Rectal smooth muscle tissue (tissue), 1 donor: ENCODE data around the gene PLA2G2E.
"Not testable (repeated sequence)": the region's sequence is repeated elsewhere in the genome, so short reads cannot be mapped to it uniquely, and the experiment has no call there.

Experiments
- H3K27ac ChIP-seq: one replicate; pipeline ENCODE4 v1.7.0; 2013; ENCODE audit warnings: low read depth, low read length, inconsistent platforms
- H3K27me3 ChIP-seq: one replicate; pipeline ENCODE4 v1.7.0; 2013; ENCODE audit warnings: low read length; ENCODE audit not compliant: control insufficient read depth, insufficient read depth
- H3K36me3 ChIP-seq: one replicate; pipeline ENCODE4 v1.7.0; 2013; ENCODE audit warnings: low read length; ENCODE audit not compliant: control insufficient read depth, insufficient read depth
- H3K4me1 ChIP-seq: one replicate; pipeline ENCODE4 v1.7.0; 2013; ENCODE audit warnings: low read length; ENCODE audit not compliant: control insufficient read depth, insufficient read depth
- H3K4me3 ChIP-seq: one replicate; pipeline ENCODE4 v1.7.0; 2013; ENCODE audit warnings: low read length
- H3K9ac ChIP-seq: one replicate; pipeline ENCODE4 v1.7.0; 2013; ENCODE audit warnings: low read length

The PLA2G2E gene

DNA sequence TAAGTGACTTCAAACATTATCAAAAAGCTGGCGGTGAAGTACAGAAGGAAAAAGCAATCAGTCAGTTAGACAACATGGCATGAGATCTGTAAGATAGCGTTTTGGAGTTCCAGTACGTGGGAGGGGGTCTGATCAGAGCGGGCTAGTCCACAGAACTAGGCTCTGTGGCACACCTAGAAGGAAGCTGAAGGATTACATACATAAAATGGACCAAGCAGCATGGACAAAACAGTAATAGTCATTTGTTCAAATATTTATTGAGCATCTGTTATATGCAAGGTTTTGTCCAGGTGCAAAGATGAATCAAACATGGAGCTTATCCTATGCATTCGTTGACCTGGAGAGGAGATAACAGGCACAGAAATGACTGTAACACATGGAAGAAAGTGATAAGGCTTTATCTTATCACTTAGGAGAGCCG, 22.9 kb upstream of the PLA2G2E start:
- H3K4me3 ChIP-seq, result no peak overlapping the region
- no peak overlapping the region for H3K27ac ChIP-seq
- H3K9ac ChIP-seq, result no peak overlapping the region
- H3K36me3 ChIP-seq, result no peaks in the 10 kb centered on the region
- H3K27me3 ChIP-seq, result no peaks in the 10 kb centered on the region
- no peaks in the 10 kb centered on the region for H3K4me1 ChIP-seq

DNA sequence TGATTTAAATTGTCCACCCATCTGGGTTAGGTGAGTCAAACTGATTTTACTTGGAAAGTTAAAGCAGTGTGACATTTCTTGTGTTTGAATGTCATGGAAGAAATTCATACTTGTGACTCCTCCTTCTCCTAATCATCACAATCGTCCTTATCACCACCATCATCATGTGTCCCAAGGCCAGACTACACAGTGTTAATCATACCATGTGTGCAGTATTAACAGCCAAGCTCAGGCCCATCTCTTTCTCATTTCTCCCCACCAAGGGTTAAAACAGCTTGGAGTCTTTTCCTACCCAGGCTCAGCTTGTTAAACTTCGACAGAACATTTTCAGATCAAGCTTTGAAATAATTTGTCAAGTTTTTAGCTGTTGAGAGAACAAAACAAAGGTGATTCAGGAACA, 22.5 kb upstream of the PLA2G2E start:
- H3K36me3 ChIP-seq, result no peaks in the 10 kb centered on the region

DNA sequence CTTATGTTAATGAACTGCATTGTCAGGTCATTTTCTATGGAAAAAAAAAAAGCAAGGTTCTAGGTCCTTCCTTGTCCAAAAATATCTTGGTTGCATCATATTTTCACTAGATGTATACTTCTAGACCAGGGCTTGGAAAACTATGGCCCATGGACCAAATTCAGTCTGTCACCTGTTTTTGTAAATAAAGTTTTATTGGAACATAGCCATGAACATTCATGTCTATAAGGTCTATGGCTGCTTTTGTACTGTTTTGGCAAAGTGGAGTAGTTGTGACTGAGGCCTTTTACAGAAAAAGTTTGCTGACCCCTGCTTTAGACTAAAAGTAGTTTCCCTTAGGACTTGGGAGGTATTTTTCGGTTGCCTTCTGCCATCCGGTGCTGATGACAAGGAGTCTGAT, 19.2 kb upstream of the PLA2G2E start:
- no peaks in the 10 kb centered on the region for H3K36me3 ChIP-seq
- H3K27ac ChIP-seq, result no peak overlapping the region

More for the DNA sequence above, 22.5 kb upstream of the PLA2G2E start:
- Histone ChIP-seq H3K4me3 (no peak overlapping the region), H3K4me1 (no peaks in the 10 kb centered on the region), H3K27ac (no peak overlapping the region), H3K9ac (no peak overlapping the region), H3K27me3 (no peaks in the 10 kb centered on the region)

DNA sequence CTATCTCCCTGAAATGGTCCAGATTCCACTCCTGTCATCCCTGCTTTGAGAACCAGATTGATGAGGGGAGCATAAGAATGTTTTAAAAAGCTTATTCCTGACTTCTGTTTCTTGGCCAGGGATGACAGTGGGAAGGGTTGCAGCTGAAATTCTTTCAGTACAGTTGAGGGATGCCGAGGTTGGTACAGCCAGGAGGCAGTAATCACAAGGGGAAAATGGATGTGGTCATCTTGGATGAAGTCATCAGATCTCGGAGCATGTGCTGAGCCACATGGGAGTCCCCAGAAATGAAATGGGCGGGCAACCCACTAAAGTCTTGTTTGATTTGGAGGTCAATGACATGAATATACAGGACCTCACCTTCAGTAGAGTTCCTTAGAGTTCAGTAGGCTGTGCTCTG, 18.7 kb upstream of the PLA2G2E start:
- H3K27me3 ChIP-seq, result no peaks in the 10 kb centered on the region
- H3K27ac ChIP-seq, result no peak overlapping the region
- no peaks in the 10 kb centered on the region for H3K4me1 ChIP-seq
- H3K9ac ChIP-seq, result no peak overlapping the region
- H3K36me3 ChIP-seq, result no peaks in the 10 kb centered on the region
- no peak overlapping the region for H3K4me3 ChIP-seq

More for the DNA sequence above, 19.2 kb upstream of the PLA2G2E start:
- Histone ChIP-seq H3K4me1 (no peaks in the 10 kb centered on the region), H3K27me3 (no peaks in the 10 kb centered on the region), H3K9ac (no peak overlapping the region), H3K4me3 (no peak overlapping the region)

DNA sequence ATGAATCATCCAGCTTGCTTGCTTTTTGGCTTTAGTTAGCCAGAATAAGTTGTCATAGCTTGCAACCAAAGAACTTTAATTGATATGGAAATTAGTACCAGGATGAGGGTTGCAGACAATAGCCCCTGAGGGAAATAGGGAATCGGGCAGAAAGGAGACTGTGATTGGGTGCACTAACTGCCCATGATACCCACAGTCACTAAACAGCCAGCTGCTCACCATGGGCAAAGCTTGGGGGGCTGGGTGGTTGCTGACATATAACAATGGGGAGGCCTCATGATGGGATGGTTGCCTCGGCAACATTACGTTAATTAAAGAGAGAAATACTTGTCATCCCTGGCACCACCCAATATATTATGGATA, 17.8 kb upstream of the PLA2G2E start:
- no peaks in the 10 kb centered on the region for H3K27me3 ChIP-seq
- no peaks in the 10 kb centered on the region for H3K36me3 ChIP-seq
- no peak overlapping the region for H3K9ac ChIP-seq
- no peak overlapping the region for H3K27ac ChIP-seq
- H3K4me1 ChIP-seq, result no peaks in the 10 kb centered on the region
- H3K4me3 ChIP-seq, result no peak overlapping the region

DNA sequence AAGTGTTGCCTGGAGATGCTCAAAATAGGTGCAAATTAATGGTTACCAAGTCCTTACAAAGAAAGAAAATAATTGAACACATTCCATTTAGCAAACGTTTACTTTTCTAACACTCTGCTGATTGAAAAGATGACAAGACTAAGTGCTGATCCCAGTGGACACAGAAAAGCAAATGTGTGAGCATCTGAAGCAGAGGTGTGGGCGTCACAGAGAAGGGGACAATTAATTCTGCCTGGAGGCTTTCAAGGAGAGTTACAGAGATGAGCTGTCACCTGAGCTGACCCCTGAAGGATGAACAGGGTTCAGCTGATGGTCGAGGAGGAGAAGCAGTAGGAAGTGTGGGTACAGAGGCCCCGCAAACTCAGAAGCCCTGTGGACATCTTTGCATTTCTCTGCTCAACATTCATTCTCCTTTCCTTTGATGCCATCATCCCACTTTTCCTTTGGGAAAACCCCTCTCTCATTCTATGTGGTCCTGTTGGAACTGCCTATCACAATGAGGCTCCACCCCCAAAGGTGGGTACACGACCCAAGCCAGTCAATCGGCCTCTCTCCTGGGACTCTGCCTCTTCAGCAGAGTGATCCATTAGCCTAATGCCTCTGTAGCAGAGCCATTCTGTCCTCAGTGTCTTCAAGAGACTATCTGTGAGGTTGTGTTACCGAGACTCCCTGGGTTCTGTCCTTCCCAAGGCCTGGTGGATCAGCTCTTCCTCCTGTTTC, 17.2 kb upstream of the PLA2G2E start:
- Histone ChIP-seq H3K4me1 (no peaks in the 10 kb centered on the region), H3K9ac (no peak overlapping the region), H3K36me3 (no peaks in the 10 kb centered on the region), H3K27ac (no peak overlapping the region), H3K27me3 (no peaks in the 10 kb centered on the region), H3K4me3 (no peak overlapping the region)

DNA sequence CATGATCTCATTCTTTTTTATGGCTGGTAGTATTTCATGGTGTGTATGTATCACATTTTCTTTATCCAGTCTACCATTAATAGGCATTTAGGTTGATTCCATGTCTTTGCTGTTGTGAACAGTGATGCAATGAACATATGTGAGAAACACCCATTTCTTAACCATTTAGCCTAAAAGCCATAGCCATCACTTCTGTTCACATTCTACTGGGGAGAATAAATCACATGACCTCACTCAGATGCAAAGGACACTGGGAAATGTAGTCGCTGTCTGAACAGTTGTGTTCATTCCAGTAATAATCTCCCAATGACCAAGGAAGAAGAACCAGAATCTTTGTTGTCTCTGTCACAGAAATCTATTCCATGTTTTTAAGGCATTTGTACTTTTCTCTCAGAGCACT, 15.1 kb upstream of the PLA2G2E start:
- Histone ChIP-seq H3K36me3 (no peaks in the 10 kb centered on the region), H3K4me1 (no peaks in the 10 kb centered on the region), H3K27ac (no peak overlapping the region), H3K4me3 (no peak overlapping the region), H3K27me3 (no peaks in the 10 kb centered on the region), H3K9ac (no peak overlapping the region)

DNA sequence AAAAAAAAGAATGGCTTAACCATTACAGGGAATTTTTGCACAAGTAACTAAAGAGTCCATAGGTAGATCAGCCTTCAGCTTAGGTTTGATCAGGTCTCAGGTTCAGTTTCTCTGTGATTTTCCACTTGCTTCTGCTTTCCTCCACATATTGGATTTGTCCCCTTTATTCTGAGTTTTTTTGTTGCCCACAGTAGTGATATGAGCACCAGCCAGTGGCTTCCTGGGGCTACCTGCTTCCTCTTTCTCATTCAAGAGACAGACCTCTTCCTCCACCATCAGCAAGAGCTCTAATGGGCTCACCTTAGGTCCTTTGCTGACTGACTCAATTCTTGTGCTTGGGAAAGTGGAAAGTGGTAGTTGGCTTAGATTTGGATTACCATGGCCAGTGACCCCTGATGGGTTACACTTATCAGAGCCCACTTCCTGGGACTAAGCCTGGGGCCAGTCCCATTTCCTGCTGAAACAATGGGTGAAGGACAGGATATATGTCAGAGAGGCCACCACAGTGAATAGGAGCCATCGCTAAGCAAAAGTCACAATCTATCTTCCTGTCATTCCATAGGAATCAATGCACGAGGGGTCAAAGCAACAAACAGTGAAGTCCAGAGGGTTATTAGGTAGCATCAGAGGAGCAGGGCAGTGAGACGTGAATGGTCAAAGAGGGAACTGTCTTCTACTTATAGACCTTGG, 12.8 kb upstream of the PLA2G2E start:
- Histone ChIP-seq H3K36me3 (no peaks in the 10 kb centered on the region), H3K27ac (no peak overlapping the region), H3K4me3 (no peak overlapping the region), H3K4me1 (no peaks in the 10 kb centered on the region), H3K27me3 (no peaks in the 10 kb centered on the region), H3K9ac (no peak overlapping the region)

DNA sequence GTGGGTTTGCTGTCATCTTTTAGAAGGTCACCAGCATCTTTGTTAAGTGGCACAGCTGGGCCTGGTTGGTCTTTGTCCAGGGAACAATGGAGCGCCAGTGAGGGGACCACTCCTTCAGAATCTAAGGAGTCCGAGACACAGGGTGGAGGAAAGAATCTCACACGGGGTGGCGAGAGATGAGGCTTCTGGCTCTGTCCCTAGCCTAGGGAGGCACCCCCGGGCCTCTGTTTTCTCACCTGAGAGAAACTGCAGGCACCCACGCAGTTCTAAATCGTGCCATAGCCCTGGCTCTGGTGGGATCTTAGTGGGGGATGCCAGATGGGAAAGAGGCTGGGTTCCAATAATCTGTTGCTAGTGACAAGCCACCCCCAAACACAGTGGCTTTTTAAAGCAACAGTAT, 10.9 kb upstream of the PLA2G2E start:
- no peak overlapping the region for H3K4me3 ChIP-seq
- H3K27me3 ChIP-seq, result no peaks in the 10 kb centered on the region
- no peak overlapping the region for H3K9ac ChIP-seq
- no peaks in the 10 kb centered on the region for H3K36me3 ChIP-seq
- H3K4me1 ChIP-seq, result no peaks in the 10 kb centered on the region
- H3K27ac ChIP-seq, result no peak overlapping the region

DNA sequence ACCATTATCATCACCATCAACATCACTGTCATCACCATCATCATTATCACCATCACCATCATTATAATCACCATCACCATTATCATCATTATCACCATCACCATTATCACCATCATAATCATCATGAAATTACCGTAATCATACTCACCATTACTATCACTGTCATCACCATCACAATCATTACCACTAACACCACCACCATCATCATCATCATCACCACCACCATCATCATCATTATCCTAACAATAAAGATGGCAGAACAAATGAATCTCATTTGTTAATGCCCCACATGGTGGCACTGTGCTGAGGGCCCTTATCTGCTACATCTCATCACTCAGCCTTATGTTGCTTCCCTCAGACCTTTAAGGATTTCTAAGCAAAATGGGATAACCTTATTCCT, 9.4 kb upstream of the PLA2G2E start:
- Histone ChIP-seq H3K9ac (no peak overlapping the region), H3K27me3 (no peaks in the 10 kb centered on the region), H3K36me3 (no peaks in the 10 kb centered on the region), H3K4me3 (no peak overlapping the region), H3K4me1 (no peaks in the 10 kb centered on the region), H3K27ac (no peak overlapping the region)

DNA sequence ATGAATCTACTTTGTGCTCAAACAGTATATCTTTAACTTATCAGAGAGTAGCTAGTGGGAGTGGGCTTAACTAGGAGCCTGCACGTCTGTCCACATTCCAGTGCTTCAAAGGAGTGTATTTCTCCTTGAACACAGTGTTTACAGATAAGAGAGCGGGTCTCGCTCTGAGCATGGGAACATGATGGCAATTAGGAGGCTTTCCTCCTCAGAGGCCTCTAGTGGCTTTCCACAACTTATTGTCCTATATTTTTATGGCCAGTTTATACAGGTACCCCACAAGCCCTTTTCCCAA, 3.7 kb upstream of the PLA2G2E start:
- not testable (repeated sequence) for H3K27ac ChIP-seq

DNA sequence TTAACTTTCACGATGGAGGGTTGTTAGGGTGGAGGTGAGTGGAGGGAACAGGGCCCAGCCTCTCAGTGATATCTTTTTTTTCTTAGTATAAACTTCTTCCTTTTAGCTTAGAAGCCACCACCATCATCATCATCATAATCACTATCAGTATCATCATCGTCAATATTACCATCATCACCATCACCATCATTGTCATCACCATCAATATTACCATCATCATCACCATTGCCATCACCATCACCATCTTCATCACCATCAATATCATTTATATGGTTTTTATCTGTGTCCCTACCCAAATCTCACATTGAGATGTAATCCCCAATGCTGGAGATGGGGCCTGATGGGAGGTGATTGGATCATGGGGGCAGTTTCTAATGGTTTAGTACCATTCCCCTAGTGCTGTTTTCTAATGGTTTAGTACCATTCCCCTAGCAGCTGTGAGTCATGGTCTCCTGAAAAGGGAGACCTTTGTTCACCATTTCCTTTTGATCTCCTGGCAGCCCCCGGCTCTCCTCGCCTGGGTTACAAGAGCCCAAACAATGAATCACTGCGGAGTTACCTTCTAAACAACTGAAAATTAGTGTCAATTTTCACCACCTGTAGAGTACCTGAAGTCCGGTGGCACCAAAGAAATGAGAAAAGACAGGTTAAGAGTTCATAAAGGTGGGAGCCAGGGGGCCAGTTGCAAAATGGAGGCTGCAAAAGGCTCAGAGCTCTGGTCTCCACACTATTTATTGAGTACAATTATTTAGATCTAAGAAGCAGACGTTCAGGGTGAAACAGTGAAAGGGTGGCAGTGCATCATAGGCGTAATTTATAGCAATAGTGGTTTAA, 3.1 kb upstream of the PLA2G2E start:
- Histone ChIP-seq H3K36me3 (no peaks in the 10 kb centered on the region), H3K9ac (no peak overlapping the region), H3K4me3 (no peak overlapping the region), H3K27ac (no peak overlapping the region), H3K27me3 (no peaks in the 10 kb centered on the region), H3K4me1 (no peaks in the 10 kb centered on the region)

More for the DNA sequence above, 3.7 kb upstream of the PLA2G2E start:
- not testable (repeated sequence) for H3K4me1 ChIP-seq, H3K9ac ChIP-seq, H3K27me3 ChIP-seq, H3K36me3 ChIP-seq, H3K4me3 ChIP-seq
